Esophagus muscularis mucosa (tissue), 4 donors: ENCODE results near the gene SH2D3A. TPM values are rescaled to one million over a fixed set of nuclear protein-coding genes. Genes with fewer than 3 reads are reported as not detected.
A peak's percentile ranks its signal among the peaks of the same experiment; 100 is the strongest.
"Not testable (repeated sequence)": the region's sequence is repeated elsewhere in the genome, so short reads cannot be mapped to it uniquely, and the experiment has no call there.

ENCODE experiments used
- DNase-seq: peaks from one replicate; pipeline ENCODE4 v3.0.0-alpha.2; 2017; ENCODE audit errors: extremely low spot score
- H3K27ac ChIP-seq, 4 donors: fragments of 200-600 bp; sonication (generic); replicated peaks in 1 of 4; 1 replicate in 3 of 4; 2 replicates in 1 of 4; pipeline ENCODE4 v1.5.1; 2016 to 2019; ENCODE audit warnings: mild to moderate bottlenecking in 1 of 4
- H3K27me3 ChIP-seq, 4 donors: fragments of 200-600 bp; sonication (generic); one replicate each; pipeline versions ENCODE4 v1.5.1 to v1.6.0; 2016 to 2019
- H3K36me3 ChIP-seq, 4 donors: fragments of 200-600 bp; sonication (generic); one replicate each; pipeline ENCODE4 v1.5.1; 2016 to 2019
- H3K4me1 ChIP-seq, 4 donors: fragments of 200-600 bp; sonication (generic); one replicate each; pipeline ENCODE4 v1.5.1; 2016 to 2019
- H3K4me3 ChIP-seq, 4 donors: fragments of 200-600 bp; sonication (generic); 1 replicate in 2 of 4; 2 replicates in 2 of 4; pipeline ENCODE4 v1.5.1; 2016 to 2019; ENCODE audit warnings: mild to moderate bottlenecking in 4 of 4, moderate library complexity in 1 of 4
- H3K9me3 ChIP-seq, 4 donors: fragments of 200-600 bp; sonication (generic); 1 replicate in 3 of 4; 2 replicates in 1 of 4; pipeline ENCODE4 v1.5.1; 2016 to 2019
- EP300 ChIP-seq: sonication (generic); formaldehyde crosslinking; IDR thresholded peaks from one replicate; pipeline ENCODE4 v1.6.1; 2017; ENCODE audit warnings: antibody characterized with exemption
- POLR2A ChIP-seq: fragments of 450-650 bp; IDR thresholded peaks from one replicate; pipeline ENCODE4 v1.6.1; 2017; ENCODE audit warnings: antibody characterized with exemption, moderate library complexity, mild to moderate bottlenecking, low read depth
- POLR2AphosphoS5 ChIP-seq, 2 donors: sonication (generic); formaldehyde crosslinking; IDR thresholded peaks; one replicate each; pipeline ENCODE4 v1.6.1; 2017; ENCODE audit warnings: antibody characterized with exemption in 2 of 2
- whole genome bisulfite sequencing: methylation state at CpG from one replicate; pipeline ENCODE4 v1.1.5; 2018; 5-methylcytosine and 5-hydroxymethylcytosine counted together
- intact Hi-C: fragments of 100-400 bp; cut with DNase I; formaldehyde crosslinking; loops from one replicate; pipeline ENCODE4 v1.15.1; 2023
- total RNA-seq, 4 donors: library from RNA; depleted of rRNA; stranded (reverse); fragments of >200 nt; gene quantifications; one replicate each; pipeline versions ENCODE4 v1.1.0 to v1.2.1, GENCODE V29; 2016
- TF ChIP-seq, protein P1 (sequence below), 3 experiments: fragments of 200-600 bp in 2 of 3; fragments of 450-650 bp in 1 of 3; sonication (generic) in 2 of 3; IDR thresholded peaks; one replicate each; pipeline ENCODE4 v1.5.1; 2017 to 2019; ENCODE audit warnings: antibody characterized with exemption in 3 of 3, mild to moderate bottlenecking in 2 of 3, moderate library complexity in 1 of 3

SH2D3A gene
- total RNA-seq, 4 donors from 2014 or later = 0.33 to 0.34 TPM; not detected in 2

DNA sequence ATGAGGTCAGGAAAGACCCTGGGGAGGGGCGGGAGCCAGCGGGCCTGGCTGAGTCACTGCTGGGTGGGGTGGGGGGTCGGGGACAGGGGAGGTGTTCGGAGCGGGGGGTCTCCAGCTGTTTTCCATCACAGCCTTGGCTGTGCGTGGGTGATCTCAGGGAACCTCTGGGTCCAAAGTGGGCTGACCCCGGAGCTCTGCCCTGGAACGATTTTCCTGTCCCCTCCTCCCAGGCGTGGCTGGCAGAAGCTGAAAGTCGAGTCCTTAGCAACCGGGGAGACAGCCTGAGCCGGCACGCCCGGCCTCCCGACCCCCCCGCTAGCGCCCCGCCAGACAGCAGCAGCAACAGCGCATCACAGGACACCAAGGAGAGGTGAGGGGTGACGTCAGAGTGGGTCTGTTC, 17.2 kb downstream of the SH2D3A start:
- Histone ChIP-seq H3K27ac (peak overlapping the region; percentile 3 to 66 (median 40)), H3K9me3 (no peaks in the 10 kb centered on the region), H3K36me3 (peaks cover 57 to 75% (median 71%) of the 10 kb centered on the region in 4 donors), H3K4me1 (peaks cover 28 to 42% (median 33%) of the 10 kb centered on the region in 4 donors), H3K27me3 (no peaks in the 10 kb centered on the region), H3K4me3 (no peak overlapping the region)
- intact Hi-C loops = loop anchor here (5.0 kb wide), 1 partner anchor 233 kb away; no protein-coding TSS in a partner anchor
- TF ChIP-seq POLR2AphosphoS5 (IDR thresholded peaks at IDR 0.05) = no peak
- TF ChIP-seq POLR2A = no peak
- no peak for TF ChIP-seq EP300
- TF ChIP-seq, protein P1, sequence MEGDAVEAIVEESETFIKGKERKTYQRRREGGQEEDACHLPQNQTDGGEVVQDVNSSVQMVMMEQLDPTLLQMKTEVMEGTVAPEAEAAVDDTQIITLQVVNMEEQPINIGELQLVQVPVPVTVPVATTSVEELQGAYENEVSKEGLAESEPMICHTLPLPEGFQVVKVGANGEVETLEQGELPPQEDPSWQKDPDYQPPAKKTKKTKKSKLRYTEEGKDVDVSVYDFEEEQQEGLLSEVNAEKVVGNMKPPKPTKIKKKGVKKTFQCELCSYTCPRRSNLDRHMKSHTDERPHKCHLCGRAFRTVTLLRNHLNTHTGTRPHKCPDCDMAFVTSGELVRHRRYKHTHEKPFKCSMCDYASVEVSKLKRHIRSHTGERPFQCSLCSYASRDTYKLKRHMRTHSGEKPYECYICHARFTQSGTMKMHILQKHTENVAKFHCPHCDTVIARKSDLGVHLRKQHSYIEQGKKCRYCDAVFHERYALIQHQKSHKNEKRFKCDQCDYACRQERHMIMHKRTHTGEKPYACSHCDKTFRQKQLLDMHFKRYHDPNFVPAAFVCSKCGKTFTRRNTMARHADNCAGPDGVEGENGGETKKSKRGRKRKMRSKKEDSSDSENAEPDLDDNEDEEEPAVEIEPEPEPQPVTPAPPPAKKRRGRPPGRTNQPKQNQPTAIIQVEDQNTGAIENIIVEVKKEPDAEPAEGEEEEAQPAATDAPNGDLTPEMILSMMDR (IDR thresholded peaks at IDR 0.05) = no peak
- 76% methylated on average over 12 of the region's 20 CpGs for WGBS
- DNase-seq = no peak

DNA sequence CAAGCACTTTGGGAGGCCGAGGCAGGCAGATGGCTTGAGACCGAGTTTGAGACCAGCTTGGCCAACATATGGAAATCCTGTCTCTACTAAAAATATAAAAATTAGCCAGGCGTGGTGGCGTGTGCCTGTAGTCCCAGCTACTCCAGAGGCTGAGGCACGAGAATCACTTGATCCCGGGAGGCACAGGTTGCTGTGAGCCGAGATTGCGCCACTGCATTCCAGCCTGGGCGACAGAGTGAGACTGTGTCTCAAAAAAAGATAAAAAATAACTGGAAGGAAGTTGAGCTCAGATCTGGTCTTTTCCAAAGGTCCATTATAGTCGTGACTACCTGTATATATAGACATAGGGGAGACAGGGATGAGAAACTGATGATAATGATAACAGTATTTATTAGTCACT, 18.7 kb downstream of the SH2D3A start:
- H3K27ac ChIP-seq = peak overlapping the region in 1 of 4 donors; percentile 12
- not testable (repeated sequence) for H3K27me3 ChIP-seq, H3K9me3 ChIP-seq, DNase-seq, H3K4me3 ChIP-seq
- intact Hi-C loops = loop anchor here (10.0 kb wide), 1 partner anchor 316 kb away; the partner anchor contains the start of gene ZNF557
- H3K4me1 ChIP-seq = peaks cover 41 to 51% (median 43%) of the 10 kb centered on the region in 4 donors
- WGBS = 89% methylated on average over 10 of the region's 10 CpGs
- peaks cover 60 to 88% (median 77%) of the 10 kb centered on the region in 4 donors for H3K36me3 ChIP-seq

DNA sequence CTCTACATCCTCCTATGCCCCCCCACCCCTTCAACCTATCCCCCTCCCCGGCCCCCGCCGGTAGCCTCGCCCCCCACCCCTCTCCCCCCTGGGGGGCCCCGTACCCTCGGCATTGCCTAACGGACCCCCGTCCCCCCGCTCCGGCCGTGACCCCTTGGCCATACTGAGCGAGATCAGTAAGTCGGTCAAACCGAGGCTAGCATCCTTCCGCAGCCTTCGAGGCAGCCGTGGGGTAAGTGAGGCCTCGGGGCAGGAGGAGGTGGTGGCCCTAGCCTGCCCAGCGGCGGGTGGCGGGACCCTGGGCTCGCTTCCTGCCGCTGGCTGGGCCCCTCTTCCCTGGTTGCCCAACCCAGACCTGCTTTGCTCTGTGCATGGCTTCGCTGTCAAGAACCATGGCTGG, 21.3 kb downstream of the SH2D3A start:
- Histone ChIP-seq H3K36me3 (peaks cover 54 to 89% (median 70%) of the 10 kb centered on the region in 4 donors), H3K4me3 (no peak overlapping the region), H3K4me1 (peaks cover 47 to 67% (median 56%) of the 10 kb centered on the region in 4 donors), H3K27ac (peak overlapping the region; percentile 85 to 92 (median 89)), H3K9me3 (no peaks in the 10 kb centered on the region), H3K27me3 (no peaks in the 10 kb centered on the region)
- intact Hi-C loops = loop anchor here (10.0 kb wide), 1 partner anchor 319 kb away; the partner anchor contains the start of gene ZNF557
- no peak for DNase-seq
- 92% methylated on average over 23 of the region's 24 CpGs for WGBS
- TF ChIP-seq POLR2A (no peak), POLR2AphosphoS5 (IDR thresholded peaks at IDR 0.05) (no peak), EP300 (no peak)
- TF ChIP-seq, protein P1 (IDR thresholded peaks at IDR 0.05) = no peak

DNA sequence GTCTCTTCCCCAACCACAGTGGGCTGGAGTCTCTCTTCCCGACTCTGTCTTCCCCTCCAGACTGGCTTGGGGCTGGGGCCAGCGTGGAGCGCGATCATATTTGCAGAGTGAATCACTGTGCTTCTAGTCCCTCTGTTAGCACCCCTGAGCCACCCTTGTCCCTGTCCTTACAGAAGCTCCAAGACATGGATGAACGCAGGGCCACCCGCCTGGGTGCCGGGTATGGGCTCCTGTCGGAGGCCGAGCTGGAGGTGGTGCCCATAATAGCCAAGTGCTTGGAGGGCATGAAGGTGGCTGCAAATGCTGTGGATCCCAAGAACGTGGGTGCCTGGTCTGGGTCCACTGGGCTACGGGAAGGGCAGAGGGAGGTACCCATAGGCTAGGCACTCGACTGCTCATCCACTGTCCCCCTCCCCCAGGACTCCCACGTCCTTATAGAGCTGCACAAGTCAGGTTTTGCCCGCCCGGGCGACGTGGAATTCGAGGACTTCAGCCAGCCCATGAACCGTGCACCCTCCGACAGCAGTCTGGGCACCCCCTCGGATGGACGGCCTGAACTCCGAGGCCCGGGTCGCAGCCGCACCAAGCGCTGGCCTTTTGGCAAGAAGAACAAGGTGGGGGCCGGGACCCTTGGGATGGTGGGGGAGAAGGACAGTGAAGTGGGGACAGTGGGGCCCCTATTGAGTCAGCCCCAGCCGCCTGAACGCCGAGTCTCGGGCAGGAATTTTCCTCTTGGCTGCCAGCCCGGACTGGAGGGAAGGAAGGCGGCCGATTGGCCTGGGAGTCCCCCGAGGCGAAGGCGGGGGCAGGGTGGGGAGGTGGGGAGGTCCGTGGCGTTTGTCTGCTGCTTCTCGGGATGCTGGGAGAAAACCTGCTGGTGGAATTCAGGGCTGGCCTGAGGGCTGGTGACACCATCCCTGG, 22.6 kb downstream of the SH2D3A start:
- H3K4me1 ChIP-seq = peaks cover 47 to 68% (median 59%) of the 10 kb centered on the region in 4 donors
- intact Hi-C loops = loop anchor here (10.0 kb wide), 1 partner anchor 320 kb away; the partner anchor contains the start of gene ZNF557

More for the DNA sequence above, 22.6 kb downstream of the SH2D3A start:
- DNase-seq = peak; percentile 94
- Histone ChIP-seq H3K9me3 (no peaks in the 10 kb centered on the region), H3K27ac (peak overlapping the region; percentile 85 to 92 (median 89)), H3K27me3 (no peaks in the 10 kb centered on the region), H3K36me3 (peaks cover 41 to 76% (median 57%) of the 10 kb centered on the region in 4 donors), H3K4me3 (peak overlapping the region; percentile 27 to 45 (median 32))
- 17% methylated on average over 34 of the region's 41 CpGs for WGBS
- TF ChIP-seq POLR2A (no peak), POLR2AphosphoS5 (IDR thresholded peaks at IDR 0.05) (peak; percentile 71 to 74), EP300 (no peak)
- TF ChIP-seq, protein P1 (IDR thresholded peaks at IDR 0.05) = peak in 1 of 3 experiments; percentile 24
